AG04449 (cell line): ENCODE measurements around the gene TTC33.

ENCODE experiments used
- CTCF ChIA-PET: fragments of 350-600 bp; formaldehyde crosslinking; extraction: SDS; loops from one replicate; lab custom pipeline; 2021; ENCODE audit warnings: antibody characterized with exemption; lab: Yijun Ruan, JAX
- POLR2A ChIA-PET: fragments of 400-600, 350-600 bp; formaldehyde crosslinking; extraction: SDS; loops from one replicate; lab custom pipeline; 2020; ENCODE audit warnings: antibody characterized with exemption, inconsistent platforms; lab: Yijun Ruan, JAX
- DNase-seq: peaks from one replicate; pipeline ENCODE4 v3.0.0-alpha.2; 2010; ENCODE audit warnings: low read depth, low spot score
- H3K4me3 ChIP-seq: 2 replicates; pipeline ENCODE4 v1.5.1; 2011; ENCODE audit warnings: low read depth, mild to moderate bottlenecking, control low read depth, low read length
- TF ChIP-seq, protein P1 (sequence below): IDR thresholded peaks from one replicate; pipeline ENCODE4 v1.5.1; 2011; ENCODE audit warnings: mild to moderate bottlenecking, moderate library complexity, low read length, control low read depth, inconsistent platforms; ENCODE audit not compliant: insufficient read depth; ENCODE audit errors: missing control alignments

TTC33 gene

DNA sequence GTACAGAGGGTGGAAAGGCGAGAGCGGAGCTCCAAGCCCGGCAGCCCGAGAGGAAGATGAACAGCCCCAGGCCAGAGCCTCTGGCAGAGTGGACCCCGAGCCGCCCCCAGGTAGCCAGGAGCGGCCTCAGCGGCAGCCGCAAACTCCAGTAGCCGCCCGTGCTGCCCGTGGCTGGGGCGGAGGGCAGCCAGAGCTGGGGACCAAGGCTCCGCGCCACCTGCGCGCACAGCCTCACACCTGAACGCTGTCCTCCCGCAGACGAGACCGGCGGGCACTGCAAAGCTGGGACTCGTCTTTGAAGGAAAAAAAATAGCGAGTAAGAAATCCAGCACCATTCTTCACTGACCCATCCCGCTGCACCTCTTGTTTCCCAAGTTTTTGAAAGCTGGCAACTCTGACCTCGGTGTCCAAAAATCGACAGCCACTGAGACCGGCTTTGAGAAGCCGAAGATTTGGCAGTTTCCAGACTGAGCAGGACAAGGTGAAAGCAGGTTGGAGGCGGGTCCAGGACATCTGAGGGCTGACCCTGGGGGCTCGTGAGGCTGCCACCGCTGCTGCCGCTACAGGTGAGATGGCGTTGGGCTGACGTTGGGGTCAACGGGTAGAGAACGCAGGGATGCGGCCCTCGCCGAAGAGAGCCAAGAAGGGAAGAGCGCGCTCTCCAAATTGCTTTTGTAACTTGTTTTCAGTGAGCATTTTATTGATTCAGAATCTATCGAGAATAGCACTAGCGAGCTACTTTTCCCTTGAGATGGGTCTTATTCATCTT lies 75.7 kb downstream of the TTC33 start, which contains the start of gene PTGER4:
Gene PTGER4 (plus strand): TSS at position 3 of the 769 bp plus-strand sequence. CDS start 1,079 bp downstream, outside the sequence.
- TF ChIP-seq, protein P1, sequence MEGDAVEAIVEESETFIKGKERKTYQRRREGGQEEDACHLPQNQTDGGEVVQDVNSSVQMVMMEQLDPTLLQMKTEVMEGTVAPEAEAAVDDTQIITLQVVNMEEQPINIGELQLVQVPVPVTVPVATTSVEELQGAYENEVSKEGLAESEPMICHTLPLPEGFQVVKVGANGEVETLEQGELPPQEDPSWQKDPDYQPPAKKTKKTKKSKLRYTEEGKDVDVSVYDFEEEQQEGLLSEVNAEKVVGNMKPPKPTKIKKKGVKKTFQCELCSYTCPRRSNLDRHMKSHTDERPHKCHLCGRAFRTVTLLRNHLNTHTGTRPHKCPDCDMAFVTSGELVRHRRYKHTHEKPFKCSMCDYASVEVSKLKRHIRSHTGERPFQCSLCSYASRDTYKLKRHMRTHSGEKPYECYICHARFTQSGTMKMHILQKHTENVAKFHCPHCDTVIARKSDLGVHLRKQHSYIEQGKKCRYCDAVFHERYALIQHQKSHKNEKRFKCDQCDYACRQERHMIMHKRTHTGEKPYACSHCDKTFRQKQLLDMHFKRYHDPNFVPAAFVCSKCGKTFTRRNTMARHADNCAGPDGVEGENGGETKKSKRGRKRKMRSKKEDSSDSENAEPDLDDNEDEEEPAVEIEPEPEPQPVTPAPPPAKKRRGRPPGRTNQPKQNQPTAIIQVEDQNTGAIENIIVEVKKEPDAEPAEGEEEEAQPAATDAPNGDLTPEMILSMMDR = no peak
- no peak for DNase-seq
- POLR2A ChIA-PET = interaction anchor here (0.6 to 1.5 kb wide), 7 partner anchors 10 to 963 kb away, joined by 3 to 4 read pairs (median 3); no protein-coding TSS in a partner anchor
- peak within 1 kb of the TSS; percentile 75 for H3K4me3 ChIP-seq
- CTCF ChIA-PET = interaction anchor here (1.0 to 7.5 kb wide), 6 partner anchors 9 to 964 kb away, joined by 3 to 50 read pairs (median 4); no protein-coding TSS in a partner anchor

DNA sequence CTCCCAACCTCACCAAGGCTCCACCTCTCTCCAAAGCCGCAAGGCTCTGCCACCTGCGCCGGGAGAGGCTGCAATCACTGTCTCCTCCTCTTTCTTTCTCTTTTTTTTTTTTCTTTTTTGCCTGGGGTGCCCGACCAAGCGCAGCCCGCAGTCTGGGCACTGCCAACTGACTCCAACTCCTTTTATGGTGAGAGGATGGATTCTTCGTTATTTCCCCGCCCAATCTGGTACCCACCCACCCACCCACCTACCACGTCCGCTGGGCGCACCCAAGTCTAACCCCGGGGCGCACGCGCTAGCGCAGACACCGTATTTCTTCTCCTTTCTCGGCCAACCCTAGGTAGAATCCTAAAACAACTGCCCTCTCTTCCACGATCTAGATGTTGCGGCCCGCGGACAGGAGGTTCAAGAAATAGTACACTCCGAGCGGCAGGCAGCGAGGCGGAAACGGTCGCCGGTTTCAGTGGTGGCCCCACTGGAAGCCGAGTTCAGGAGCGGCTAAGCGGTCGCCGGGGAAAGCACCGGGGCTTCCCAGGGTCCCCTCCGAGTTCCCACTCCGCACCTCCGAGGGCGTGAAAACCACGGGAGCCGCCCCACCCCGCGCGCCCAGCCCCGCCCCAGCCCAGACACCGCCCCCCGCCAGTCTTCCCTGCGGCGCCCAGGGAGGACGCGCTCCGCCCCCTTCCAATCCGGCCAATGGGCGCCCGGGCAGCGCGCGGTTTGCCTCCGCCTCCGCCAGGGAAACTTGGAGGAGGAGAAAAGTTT lies 76.4 kb downstream of the TTC33 start:
- TF ChIP-seq, protein P1 = no peak
- H3K4me3 ChIP-seq = peak overlapping the region; percentile 75
- CTCF ChIA-PET = interaction anchor here (1.0 to 1.7 kb wide), 4 partner anchors 10 to 730 kb away, joined by 3 to 8 read pairs (median 3); no protein-coding TSS in a partner anchor
- POLR2A ChIA-PET = interaction anchor here (0.6 to 1.5 kb wide), 5 partner anchors 11 to 963 kb away, joined by 3 to 4 read pairs (median 4); no protein-coding TSS in a partner anchor
- DNase-seq = no peak

DNA sequence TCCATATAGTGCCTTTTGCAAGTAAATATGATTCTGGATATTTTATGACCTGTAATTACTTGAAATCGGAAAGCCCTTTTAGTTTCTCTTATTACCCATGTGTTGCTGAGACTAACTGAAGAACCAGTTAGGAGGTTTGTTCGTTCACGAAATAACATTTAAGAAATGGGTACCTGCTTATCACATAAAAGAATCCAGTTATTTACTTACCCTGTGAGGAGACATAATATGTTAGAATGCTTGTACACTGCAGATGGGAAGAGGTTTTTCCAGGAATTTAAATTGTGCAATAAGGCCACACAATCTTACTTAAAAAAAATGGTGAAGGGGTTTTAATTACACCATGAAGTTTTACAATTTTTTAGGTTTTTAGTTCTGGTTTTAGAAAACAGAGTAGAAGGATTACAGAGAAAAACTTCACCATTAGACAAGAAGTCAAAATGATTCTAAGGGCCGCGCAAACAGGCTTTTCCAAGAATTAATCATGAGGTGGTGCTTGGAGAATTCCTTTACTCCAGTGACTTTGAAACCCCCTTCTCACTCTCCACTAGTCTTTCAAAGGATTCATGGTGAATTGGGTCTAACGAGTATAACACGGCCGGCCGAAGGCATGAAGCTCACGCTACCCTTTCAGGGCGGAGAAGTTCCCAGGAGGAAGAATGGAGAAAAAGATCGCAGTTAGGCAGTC lies 77.2 kb downstream of the TTC33 start:
- no peak for DNase-seq
- H3K4me3 ChIP-seq = peak overlapping the region; percentile 75
- ChIA-PET POLR2A (interaction anchor here (1.5 kb wide), 1 partner anchor 187 kb away, joined by 4 read pairs; no protein-coding TSS in a partner anchor), CTCF (interaction anchor here (1.0 to 1.5 kb wide), 2 partner anchors 214 to 729 kb away, joined by 3 read pairs; no protein-coding TSS in a partner anchor)
- TF ChIP-seq, protein P1 = no peak

DNA sequence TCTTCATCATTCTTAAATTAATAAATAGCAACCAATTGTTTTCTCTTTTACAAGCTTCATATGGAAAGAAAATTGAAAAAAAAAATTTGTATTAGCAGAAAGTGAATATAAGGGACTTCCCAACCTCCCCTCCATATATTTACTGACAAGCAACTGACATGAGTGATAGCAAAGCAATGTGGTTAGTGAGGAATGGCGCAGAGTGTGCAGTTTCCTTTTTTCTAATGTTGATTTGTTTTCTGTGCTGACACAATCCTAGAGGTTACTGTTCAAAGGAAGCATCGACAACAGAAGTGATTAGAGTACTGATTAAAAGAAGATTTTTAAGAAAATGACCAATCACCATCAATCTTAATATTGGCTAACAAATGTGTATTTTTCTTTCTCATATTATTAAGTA lies 77.7 kb downstream of the TTC33 start:
- TF ChIP-seq, protein P1 = no peak
- CTCF ChIA-PET = no interaction called here
- no peak for DNase-seq

DNA sequence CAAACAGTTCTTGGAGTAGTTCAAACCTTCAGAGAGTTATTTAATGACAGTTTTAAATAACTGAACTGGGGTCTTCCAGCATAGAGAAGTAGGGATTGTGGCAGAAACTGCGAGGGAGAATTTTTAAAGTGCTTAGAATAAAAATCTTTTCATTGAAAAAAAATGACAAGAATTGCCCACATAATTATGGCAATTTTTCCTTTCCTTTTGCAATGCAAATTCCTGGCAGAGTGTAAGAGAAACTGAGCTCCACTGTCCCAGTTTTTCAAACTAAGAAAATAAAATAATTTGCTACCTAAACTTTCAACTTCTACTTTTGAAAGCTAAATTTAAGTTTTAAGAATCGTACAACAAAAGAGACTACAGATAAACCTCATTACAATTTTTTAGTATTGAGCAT lies 78.3 kb downstream of the TTC33 start:
- TF ChIP-seq, protein P1 = no peak
- ChIA-PET CTCF (interaction anchor here (1.0 to 1.3 kb wide), 3 partner anchors 13 to 170 kb away, joined by 3 to 5 read pairs (median 3); no protein-coding TSS in a partner anchor), POLR2A (no interaction called here)
- no peak for DNase-seq
- H3K4me3 ChIP-seq = no peak overlapping the region

More for the DNA sequence above, 77.7 kb downstream of the TTC33 start:
- H3K4me3 ChIP-seq = peak overlapping the region; percentile 25; the same call in 1 of the 2 replicates
- POLR2A ChIA-PET = no interaction called here
